Measurements from ENCODE around the gene PI4KA.

The PI4KA gene

DNA sequence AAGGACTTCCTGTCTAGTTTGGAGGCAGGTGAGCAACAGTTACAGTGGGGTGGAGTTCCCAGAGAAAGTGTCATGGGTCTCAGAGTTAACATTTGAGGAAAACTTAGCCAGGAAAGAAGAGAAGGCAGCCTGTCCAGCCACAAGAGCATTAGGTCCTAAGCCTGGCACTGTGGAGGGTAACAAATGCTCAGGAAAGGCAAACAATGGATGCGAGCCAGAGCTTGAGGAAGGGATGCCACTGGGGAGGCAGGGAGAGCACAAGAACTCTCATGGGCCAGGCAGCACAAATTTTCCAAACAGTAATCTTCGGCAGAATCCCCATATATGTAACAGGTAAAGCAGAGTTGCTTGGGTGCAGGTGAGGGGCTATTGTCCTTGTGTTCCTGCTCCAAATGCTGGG lies 92.7 kb downstream of the PI4KA start:
- H3K9me2 ChIP-seq (replicated peaks; ENCODE audit: control insufficient read depth, low read length) = no peaks in the 10 kb centered on the region
- H3K4me1 ChIP-seq (ENCODE audit: control insufficient read depth, low read length) = 0 out of 2 replicates have a peak, but pooled peaks cover 4% of the 10 kb centered on the region
- H3K4me2 ChIP-seq (ENCODE audit: low read length) = no peak overlapping the region
- no peaks in the 10 kb centered on the region for H3F3A ChIP-seq (ENCODE audit: control insufficient read depth, insufficient read depth)
- H3K4me3 ChIP-seq (ENCODE audit: low read length) = no peak overlapping the region
- H3K27ac ChIP-seq (ENCODE audit: low read depth, low read length) = no peak overlapping the region
- no peaks in the 10 kb centered on the region for H3K27me3 ChIP-seq (ENCODE audit: control insufficient read depth, low read length)
- no peaks in the 10 kb centered on the region for H3K79me2 ChIP-seq (ENCODE audit: control insufficient read depth, low read length)
- H3K9me3 ChIP-seq (ENCODE audit: control insufficient read depth, insufficient read depth, low read length) = no peaks in the 10 kb centered on the region
- H3K36me3 ChIP-seq (ENCODE audit: control insufficient read depth, low read length) = peaks cover 27% of the 10 kb centered on the region
- TF ChIP-seq EZH2phosphoT487 (IDR thresholded peaks at IDR 0.05; ENCODE audit: borderline replicate concordance, low read length) = no peak
- TF ChIP-seq, protein P1, sequence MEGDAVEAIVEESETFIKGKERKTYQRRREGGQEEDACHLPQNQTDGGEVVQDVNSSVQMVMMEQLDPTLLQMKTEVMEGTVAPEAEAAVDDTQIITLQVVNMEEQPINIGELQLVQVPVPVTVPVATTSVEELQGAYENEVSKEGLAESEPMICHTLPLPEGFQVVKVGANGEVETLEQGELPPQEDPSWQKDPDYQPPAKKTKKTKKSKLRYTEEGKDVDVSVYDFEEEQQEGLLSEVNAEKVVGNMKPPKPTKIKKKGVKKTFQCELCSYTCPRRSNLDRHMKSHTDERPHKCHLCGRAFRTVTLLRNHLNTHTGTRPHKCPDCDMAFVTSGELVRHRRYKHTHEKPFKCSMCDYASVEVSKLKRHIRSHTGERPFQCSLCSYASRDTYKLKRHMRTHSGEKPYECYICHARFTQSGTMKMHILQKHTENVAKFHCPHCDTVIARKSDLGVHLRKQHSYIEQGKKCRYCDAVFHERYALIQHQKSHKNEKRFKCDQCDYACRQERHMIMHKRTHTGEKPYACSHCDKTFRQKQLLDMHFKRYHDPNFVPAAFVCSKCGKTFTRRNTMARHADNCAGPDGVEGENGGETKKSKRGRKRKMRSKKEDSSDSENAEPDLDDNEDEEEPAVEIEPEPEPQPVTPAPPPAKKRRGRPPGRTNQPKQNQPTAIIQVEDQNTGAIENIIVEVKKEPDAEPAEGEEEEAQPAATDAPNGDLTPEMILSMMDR (IDR thresholded peaks at IDR 0.05; ENCODE audit: low read depth, low read length, poor library complexity, severe bottlenecking) = no peak
- H4K20me1 ChIP-seq (ENCODE audit: control insufficient read depth, insufficient read depth, low read depth, low read length) = no peaks in the 10 kb centered on the region

DNA sequence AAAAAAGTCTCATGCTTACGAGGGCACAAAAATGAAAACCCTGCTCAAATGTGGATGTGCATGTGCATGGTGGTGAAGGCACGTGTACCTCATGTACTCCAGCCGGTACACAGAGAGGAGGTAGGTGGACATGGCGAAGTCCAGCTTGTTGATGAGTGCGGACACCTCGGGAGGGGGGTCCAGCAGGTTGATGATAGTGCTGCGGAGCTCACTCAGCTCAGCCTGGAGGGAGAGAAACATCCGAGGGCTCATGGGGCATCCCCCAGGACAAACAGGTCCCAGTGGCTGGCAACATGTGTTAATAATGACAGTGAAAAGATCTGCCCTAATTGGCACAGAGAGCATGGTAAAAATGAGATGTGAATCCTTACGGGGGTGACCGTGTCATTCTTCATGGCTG lies 93.9 kb downstream of the PI4KA start:
- Histone ChIP-seq H3K9me2 (replicated peaks; ENCODE audit: control insufficient read depth, low read length) (no peaks in the 10 kb centered on the region), H3F3A (ENCODE audit: control insufficient read depth, insufficient read depth) (no peaks in the 10 kb centered on the region), H3K36me3 (ENCODE audit: control insufficient read depth, low read length) (peaks cover 33% of the 10 kb centered on the region), H3K27ac (ENCODE audit: low read depth, low read length) (no peak overlapping the region), H3K27me3 (ENCODE audit: control insufficient read depth, low read length) (no peaks in the 10 kb centered on the region), H3K9me3 (ENCODE audit: control insufficient read depth, insufficient read depth, low read length) (no peaks in the 10 kb centered on the region), H3K4me1 (ENCODE audit: control insufficient read depth, low read length) (0 out of 2 replicates have a peak, but pooled peaks cover 2% of the 10 kb centered on the region), H3K4me3 (ENCODE audit: low read length) (no peak overlapping the region), H4K20me1 (ENCODE audit: control insufficient read depth, insufficient read depth, low read depth, low read length) (no peaks in the 10 kb centered on the region), H3K4me2 (ENCODE audit: low read length) (no peak overlapping the region), H3K79me2 (ENCODE audit: control insufficient read depth, low read length) (no peaks in the 10 kb centered on the region)
- TF ChIP-seq, protein P1 (IDR thresholded peaks at IDR 0.05; ENCODE audit: low read depth, low read length, poor library complexity, severe bottlenecking) = no peak
- TF ChIP-seq EZH2phosphoT487 (IDR thresholded peaks at IDR 0.05; ENCODE audit: borderline replicate concordance, low read length) = no peak

DNA sequence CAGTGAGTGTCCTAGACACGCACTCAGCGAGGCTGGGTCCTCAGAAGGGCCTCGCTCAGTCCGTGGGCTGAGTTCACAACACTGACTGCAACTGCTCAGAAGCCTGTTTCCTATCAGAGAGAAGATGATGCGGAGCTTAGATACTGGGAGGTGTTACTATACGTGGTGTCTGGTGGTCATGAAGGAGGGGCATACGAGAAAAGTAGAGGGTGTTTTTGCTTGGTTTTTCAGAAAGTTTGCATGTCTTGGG lies 94.2 kb downstream of the PI4KA start:
- Histone ChIP-seq H3F3A (ENCODE audit: control insufficient read depth, insufficient read depth) (no peaks in the 10 kb centered on the region), H3K9me2 (replicated peaks; ENCODE audit: control insufficient read depth, low read length) (no peaks in the 10 kb centered on the region), H3K27ac (ENCODE audit: low read depth, low read length) (no peak overlapping the region), H3K4me3 (ENCODE audit: low read length) (no peak overlapping the region), H3K4me1 (ENCODE audit: control insufficient read depth, low read length) (no peaks in the 10 kb centered on the region), H3K4me2 (ENCODE audit: low read length) (no peak overlapping the region), H3K79me2 (ENCODE audit: control insufficient read depth, low read length) (no peaks in the 10 kb centered on the region), H4K20me1 (ENCODE audit: control insufficient read depth, insufficient read depth, low read depth, low read length) (no peaks in the 10 kb centered on the region), H3K27me3 (ENCODE audit: control insufficient read depth, low read length) (no peaks in the 10 kb centered on the region), H3K9me3 (ENCODE audit: control insufficient read depth, insufficient read depth, low read length) (no peaks in the 10 kb centered on the region), H3K36me3 (ENCODE audit: control insufficient read depth, low read length) (peaks cover 33% of the 10 kb centered on the region)
- no peak for TF ChIP-seq EZH2phosphoT487 (IDR thresholded peaks at IDR 0.05; ENCODE audit: borderline replicate concordance, low read length)
- TF ChIP-seq, protein P1 (IDR thresholded peaks at IDR 0.05; ENCODE audit: low read depth, low read length, poor library complexity, severe bottlenecking) = no peak
